GM21423 (cell line): ENCODE measurements around the gene SP2.

Experiments used
- ATAC-seq: cut with Tn5 transposase; IDR thresholded peaks from one replicate; pipeline ENCODE4 v1.9.1; 2021; ENCODE audit warnings: mild to moderate bottlenecking, moderate library complexity; ENCODE audit not compliant: unreplicated experiment

Gene SP2

DNA sequence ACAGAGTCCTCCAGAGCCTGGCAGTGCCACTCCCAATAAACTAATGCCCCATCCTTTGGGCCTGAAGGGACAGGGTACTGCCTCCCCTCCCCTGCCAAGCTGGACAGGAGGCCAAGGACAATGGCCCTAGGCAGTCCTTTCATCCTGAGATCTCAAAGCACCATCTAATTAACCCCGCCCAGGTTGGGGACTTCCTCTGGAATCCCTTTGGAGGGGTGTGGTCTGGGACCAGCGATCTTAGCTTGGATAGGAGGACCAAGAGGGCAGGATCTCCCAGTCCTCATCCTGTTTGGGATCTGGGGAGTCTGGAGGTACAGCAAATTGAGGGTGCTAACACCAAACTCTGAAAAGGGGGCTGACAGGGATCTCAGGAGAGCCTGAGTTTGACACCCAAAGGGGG lies 26.9 kb upstream of the SP2 start:
- no peak for ATAC-seq

GRCh38 chr17:47870056-47870455 lies 26.0 kb upstream of the SP2 start:
- ATAC-seq, result no peak

DNA sequence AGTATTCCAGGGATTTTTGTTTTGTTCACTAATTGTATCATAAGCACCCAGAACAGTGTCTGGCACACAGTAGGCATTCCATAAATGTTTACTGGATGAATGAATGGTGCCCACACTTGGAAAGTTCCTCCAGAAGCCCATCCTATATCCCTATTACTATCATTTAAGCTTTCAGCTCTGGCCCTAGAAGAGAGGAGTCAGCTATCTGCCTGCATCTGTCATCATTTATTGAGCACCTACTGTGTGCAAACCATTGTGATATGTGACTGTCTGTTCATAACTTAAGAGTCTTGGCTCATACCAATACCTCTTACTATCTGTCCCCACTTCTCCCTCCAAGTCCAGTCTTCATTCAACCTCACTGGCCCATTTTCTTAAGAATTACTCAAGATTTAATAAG lies 25.0 kb upstream of the SP2 start:
- no peak for ATAC-seq

DNA sequence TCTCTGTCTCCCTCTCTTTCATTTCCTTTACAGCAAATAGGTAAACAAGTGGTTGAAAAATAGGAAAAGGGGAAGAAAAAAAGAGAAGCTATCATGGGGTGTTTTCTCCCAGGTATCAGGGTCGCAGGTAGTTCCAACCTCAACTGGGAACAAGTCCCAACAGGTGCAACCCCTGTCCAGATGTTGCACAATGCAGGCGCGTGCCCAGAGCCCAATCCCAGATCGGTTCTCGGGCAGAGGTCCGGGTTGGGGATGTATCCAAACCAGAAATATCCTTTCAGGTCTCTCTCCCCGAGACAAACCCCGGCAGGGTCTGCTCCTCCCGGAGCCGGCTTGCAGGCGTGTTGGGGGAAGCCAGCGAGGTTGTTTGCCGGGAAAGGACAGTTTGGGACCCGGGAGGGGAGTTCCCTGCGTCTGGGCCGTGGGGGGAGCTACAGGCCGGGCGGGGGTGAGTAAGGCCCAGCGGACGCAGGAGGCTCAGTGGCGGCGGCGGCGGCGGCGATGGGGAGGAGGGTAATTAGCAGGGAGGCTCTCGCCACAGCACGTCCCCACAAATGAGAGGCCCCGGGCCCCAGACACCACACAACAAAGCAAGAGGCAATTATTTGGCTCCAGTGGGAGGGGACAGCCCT lies 23.9 kb upstream of the SP2 start:
- ATAC-seq, result no peak

- ATAC-seq, result no peak
Observed at GRCh38 chr17:47872651-47873161, 23.3 kb upstream of the SP2 start.

GRCh38 chr17:47873200-47874090 lies 22.6 kb upstream of the SP2 start:
- ATAC-seq, result no peak

- no peak for ATAC-seq
Observed at GRCh38 chr17:47875011-47875985, 20.7 kb upstream of the SP2 start.

GRCh38 chr17:47877368-47878034 lies 18.5 kb upstream of the SP2 start:
- ATAC-seq, result no peak

- ATAC-seq, result no peak
Observed at GRCh38 chr17:47878203-47879027, 17.6 kb upstream of the SP2 start.

GRCh38 chr17:47879028-47879585 lies 16.9 kb upstream of the SP2 start:
- no peak for ATAC-seq

GRCh38 chr17:47879776-47880454 lies 16.1 kb upstream of the SP2 start:
- ATAC-seq, result no peak

- no peak for ATAC-seq
Observed at GRCh38 chr17:47882247-47882646, 13.8 kb upstream of the SP2 start.

DNA sequence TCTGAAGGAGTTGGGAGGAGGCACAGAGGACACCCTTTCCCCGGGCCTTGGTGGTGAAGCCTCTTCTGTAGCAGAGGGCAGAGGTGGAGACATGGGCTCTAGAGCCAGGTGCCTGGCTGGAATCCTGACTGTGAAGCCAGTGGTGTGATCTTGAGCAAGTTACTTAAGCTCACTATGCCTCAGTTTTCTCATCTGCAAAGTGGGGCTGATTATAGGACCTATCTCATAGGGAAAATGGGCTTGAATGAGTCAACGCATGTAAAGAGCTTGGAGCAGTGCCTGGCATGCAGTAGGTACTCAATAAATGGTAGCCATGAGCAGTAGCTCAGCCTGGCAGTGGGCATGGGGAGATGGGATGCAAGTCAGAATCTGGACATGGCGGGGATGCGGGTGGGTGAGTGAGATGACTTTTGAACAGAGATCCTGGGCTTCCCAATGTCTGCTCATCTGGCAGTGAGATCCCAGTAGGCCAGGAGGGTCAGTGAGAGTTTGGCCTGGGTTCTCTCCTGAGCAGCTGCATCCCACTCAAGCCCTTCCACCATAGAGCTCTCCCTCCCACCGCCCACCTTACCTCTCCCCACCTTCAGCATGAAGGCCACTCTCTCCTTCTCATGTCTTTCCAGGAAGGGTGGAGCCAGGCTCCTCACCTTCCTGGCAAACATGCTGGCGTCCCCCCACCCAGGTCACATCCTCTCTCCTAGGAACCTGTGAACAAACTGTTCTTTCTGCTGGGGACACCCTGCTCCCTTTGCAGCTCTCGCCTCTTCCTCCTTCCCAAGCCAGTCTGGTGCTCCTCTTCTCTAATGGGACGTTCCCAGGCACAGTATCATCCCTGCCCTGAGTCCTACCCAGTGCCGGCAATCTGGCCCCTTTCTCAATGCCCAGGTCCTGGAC lies 13.1 kb upstream of the SP2 start:
- ATAC-seq, result no peak

GRCh38 chr17:47883589-47884426 lies 12.2 kb upstream of the SP2 start:
- no peak for ATAC-seq

DNA sequence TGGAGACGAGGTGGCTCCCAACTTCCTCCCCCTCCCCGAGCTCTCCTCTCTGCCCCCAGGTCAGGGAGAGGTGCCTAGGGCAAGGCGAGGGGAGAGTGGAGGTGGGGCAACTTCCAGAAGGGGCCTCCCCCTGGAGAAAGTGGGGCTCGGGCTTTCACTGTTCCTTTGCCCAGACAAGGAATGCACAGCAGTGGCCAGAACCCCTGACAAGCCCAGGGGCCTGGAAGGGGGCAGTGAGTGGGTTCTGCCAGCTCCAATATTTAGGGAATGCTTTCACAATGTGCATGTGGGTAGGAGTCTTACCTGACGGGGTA lies 11.7 kb upstream of the SP2 start:
- no peak for ATAC-seq

DNA sequence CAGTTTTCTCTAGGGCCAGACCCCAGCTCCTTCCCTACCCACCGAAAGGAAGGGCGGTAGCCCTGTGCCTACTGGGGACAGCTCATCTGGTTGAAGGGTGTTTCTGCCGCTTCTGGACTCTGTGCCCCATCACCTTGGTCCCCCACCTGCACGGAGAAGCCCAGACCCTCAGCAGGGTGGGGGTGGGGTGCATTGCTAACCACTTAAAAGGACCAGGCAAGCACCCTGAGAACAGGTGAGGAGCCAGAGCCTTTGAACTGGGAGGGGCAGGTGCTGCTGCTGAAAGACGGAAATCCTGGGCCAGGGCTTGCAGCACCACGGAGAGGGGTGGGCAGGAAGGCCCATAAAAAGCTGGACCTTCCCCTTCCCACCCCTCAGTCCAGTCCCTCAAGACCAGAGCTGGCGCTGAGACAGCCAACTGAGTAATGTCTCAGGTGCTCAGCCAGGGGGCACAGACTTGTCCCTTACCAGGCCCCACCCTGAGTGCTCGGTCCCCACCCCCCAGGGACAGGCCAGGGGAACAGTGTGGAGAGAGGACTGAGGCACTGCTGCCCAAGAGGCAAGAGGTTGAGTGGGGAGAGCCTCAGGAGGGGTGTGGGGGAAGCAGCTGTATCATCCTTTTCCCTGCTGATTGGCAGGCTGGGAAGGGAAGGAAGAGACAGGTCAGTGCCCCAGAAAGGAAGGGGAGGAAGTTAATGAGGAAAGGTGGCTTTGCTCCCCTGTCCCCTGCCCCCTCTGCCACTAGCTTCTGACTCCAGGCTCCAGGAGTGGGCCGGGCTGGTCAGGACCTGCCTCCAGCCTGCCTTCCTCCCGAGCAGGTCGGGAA lies 10.9 kb upstream of the SP2 start:
- no peak for ATAC-seq
